KG1 (cell line): ENCODE measurements around the gene CD151.

Experiments
- DNase-seq: peaks from one replicate; lab custom pipeline; 2025; lab: John Stamatoyannopoulos, UW

The CD151 gene

DNA sequence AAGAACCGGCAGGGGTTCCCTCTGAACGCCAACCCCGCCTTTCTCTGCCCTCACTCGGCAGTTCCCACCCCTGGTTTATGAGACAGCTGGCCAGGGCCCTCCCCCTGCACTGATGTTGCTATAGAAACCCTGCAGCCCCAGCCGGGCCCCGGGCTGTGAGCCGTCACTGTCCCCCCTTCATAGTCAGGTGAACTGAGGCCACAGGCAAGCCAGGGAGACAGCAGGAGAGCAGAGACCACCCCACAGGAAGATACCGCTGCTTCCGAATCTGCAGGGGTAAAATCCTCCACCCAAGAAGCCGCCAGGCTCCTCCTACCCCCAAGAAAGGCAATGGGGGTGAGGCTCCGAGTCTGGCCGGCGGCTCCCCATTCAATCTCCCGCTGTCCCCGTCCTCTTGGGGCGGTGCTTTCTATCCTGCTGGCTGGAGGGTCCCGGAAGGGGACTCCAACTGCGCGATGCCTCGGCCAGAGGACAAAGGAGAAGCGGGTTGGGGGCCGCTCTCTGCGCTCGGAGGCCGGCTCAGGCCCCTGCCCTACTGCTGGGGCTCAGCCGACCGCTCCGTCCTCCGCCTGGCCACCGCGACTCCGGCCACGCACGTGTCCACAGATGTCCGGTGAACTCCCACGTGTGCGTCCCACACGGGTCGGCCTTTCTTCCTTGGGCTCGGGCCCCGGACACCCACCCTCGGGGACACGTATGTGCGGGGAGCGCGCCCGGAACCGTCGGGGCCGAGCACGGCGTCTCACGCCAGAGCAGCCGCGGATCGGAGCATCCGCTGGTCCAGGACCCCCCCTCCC is 35.3 kb upstream of the CD151 start:
- DNase-seq = peak; percentile 50

DNA sequence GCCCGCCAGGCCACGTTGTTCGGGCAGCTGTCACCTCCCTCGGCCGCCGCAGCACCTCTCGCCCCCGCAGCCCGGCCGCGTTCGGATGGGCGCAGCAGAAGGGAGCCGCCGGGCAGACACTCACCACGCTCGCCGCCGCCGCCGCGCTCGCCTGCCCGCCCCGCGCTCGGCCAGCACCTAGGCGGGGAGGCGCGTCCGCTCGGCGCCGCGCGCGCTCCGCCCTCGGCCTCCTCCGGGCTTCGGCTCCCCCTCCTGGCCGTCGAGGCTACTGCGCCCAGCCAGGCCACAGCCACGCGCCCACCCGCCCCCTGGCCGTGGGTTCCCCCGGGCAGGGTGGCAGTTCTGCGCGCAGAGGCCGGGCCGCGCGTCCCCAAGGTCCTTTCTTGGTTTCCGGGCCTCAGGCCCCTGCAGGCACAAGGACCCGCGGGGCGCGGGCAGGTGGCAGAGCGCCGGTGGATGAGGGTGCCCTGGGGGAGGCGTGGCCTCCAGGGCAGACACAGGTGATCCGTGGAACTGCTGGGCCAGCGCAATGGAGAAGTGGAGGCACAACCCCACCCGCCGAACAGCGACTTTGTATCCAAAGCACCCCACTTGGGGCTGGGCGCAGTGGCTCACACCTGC is 34.5 kb upstream of the CD151 start, which contains the start of gene SLC25A22:
SLC25A22 (minus strand) TSS at position 189 of the 621 bp plus-strand sequence. CDS start 3,275 bp downstream, outside the sequence.
- DNase-seq = peak; percentile 73

DNA sequence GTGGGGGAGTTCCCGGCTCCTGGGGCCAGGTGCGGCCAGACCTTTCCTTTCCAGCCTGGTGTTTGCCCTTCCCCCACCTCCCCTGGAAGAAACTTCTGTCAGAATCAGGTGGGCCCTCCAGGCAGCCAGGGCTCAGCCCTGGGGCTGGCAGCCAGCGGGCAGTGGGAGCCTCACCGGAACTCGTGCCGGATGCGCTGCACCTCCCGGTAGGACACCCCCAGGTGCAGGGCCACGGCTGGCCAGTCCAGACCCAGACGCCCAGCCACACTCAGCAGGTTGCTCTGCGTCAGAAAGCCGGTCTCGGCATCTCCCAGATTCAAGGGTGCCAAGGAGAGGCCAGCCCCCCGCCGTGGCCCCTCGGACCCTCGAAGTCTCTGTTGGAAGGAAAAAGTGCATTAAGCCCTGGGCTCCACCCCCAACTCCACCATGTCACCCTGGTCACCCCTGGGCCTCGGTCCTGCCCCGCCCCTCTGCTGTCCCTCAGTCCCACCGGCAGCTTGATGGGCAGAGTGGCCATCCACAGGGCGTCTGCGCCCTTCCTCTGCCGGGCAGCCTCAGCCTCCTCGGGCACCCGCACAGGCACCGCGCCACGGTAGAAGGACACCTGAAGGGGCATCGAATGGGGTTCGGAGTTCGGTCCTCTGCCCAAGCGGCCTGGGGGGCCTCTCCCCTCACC is 33.0 kb upstream of the CD151 start:
- no peak for DNase-seq

DNA sequence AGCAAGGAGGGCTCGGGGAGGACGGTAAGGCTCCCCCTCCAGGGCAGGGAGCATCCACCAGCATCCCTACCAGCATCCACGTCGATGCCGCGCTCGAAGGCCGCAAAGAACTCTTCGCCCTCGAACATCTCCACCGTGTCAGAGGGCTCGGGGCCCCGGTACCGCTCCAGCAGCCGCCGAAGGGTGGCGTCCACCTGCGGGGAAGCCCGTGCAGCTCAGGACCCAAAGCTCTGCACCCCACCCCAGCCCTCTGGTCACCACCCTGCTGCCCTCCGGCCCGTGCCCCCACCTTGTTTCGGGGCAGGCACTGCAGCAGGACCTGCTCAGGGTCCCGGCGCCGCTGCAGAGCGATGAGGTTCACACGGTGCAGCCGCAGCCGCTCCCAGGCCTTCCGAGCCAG is 32.3 kb upstream of the CD151 start:
- no peak for DNase-seq

DNA sequence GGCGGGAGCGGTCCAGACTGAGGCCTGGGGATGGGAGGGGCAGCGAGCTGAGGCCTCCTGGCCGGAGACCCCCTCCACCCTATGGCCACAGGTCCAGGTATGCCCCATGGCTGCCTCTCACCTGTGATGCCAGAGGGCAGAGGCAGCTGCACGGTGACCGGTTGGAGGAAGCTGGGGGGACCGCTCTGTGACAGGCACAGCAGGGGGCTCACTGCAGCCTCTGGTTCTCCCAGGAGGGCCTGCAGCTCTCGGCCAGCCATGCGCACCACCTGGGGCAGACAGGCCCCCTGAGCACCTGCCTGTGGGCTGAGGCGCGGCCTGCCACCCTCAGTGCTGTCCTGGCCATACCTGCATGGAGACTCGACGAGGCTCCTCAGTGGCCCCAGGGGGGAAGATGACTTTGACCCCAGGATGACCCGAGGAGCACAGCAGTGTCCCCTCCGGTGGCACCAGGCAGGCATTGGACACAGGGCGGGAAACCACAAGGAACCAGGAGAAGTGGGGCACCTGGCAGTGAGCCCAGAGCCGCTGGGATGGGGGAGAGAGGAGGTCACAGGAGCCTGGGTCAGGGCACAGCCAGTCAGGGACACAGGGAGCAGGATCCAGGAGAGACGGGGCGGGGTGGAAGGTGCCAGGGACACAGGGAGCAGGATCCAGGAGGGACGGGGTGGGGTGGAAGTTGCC is 31.5 kb upstream of the CD151 start:
- DNase-seq = no peak

DNA sequence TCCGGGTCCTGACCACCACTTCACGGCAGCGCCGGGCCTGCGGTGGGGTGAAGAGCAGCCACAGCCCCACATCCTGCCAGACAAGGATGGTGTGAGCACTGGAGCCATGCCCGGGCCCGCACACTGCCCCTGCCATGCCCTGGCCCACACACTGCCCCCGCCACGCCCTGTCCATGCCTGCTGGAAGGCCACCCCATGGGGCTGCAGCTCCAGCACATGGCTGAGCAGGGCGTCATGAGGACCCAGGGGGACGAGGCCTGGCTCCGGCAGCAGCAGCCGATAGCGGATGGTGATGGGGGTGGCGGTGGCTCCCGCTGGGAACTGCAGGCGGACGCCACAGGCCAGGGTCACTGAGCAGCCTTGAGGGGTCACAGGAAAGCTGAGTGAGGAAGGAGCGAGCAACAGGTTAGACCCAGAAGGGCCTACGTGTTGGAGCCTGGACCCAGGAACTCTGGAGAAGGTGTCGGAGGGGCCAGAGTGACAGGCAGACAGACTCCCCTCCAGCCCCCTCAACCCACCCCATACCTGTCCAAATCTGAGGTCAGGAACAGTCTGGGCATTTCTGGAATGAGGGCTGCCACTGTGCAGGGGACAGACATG is 30.6 kb upstream of the CD151 start:
- DNase-seq = no peak

DNA sequence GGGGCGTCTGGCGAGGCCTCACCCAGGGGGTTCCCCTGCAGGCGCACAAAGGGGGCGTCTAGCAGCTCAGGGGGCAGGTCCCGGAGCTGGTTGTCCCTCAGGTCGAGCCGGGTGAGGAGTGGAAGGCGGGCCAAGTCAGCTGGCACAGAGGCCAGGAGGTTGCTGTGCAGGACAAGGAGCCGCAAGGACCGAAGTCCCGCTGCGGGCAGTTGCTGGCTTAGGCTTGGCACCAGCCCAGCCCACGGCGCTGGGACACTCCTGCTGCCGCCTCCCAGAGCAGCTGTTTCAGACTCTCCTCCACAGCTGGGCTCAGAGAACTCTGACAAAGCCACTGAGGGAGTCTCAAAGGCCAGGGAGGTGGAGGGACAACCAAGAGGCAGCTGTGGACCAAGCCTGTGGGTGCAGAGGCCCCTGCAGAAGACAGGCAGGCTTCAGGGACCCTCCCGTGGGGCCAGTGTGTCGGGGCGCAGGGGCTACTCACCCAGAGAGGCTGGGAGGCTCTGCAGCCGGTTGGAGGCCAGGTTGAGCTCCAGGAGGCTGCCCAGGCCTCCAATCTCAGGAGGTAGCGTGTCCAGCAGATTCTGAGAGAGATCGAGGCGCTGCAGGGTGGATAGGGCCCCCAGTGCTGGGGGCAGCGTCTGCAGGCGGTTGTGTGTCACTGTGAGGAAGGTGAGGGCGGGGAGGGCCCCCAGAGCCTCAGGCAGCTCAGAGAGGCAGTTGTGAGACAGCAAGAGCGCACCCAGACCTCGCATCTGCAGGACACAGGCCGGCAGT is 29.9 kb upstream of the CD151 start:
- DNase-seq = no peak

DNA sequence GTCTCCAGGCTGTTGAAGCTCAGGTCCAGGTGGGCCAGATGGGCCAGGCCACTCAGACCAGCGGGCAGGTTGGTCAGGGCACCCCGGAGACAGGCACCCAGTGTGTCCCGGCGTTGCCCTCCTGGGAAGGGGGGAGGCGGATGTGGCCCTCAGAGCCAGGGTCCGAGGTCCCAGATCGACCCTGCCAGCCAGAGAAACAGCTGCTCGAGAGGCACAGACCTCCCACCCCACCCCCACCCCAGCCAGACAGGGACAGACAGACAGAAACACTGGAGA is 29.3 kb upstream of the CD151 start:
- no peak for DNase-seq

DNA sequence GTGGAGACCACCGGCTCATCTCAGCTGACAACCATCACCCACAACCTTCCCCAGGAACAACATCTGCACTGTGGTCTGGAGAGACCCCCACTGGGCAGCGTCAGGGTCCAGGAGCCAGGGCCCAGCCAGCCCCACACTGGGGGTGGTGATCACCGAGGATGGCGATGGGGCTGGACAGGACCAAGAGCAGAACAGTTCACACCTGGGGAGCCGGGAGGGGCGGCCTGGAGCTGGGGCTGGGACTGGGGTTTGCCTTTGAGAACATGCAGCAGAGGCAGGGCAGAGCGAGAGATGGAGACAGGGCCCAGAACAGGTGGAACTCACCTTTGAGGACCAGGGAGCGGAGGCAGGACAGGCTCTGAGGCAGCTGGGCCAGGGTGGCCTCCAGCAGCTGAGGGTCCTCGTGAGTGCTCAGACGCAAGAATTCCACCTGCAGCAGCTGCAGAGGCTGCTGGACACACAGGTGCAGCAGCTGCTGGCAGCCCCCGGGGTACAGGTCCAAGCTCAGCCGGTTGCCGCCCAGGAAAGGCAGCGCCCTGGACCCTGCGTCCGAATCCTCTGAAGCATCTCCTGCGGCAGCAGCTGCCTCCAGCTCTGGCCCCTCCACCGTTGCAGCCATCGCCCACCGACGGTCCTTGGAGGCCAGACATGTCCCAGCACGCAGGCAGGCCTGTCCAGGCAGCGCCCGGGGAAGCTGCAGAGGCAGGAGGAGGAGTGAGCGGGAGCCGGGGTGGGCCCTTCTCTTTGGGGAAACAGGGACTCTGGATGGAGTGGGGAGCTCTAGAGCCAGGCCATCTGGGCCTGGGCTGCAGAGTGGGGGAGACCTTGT is 28.8 kb upstream of the CD151 start:
- no peak for DNase-seq

DNA sequence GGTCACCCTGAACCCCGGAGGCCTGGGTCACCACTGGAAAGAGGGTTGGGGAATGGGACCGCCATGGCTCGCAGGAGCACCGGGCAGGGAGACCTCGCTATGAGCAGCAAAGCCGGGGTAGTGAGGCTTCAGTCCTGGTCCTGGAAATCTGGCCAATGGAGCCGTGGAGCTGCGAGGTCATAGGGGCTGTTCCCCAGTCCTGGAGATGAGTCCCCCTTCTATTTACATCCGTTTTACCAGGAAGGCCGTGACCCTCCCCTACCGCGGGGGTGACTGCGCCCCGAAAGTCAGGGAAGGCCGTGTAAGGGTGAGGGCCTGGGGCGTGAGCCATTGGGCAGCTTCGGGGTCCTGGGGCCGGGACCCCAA is 28.2 kb upstream of the CD151 start:
- DNase-seq = no peak

DNA sequence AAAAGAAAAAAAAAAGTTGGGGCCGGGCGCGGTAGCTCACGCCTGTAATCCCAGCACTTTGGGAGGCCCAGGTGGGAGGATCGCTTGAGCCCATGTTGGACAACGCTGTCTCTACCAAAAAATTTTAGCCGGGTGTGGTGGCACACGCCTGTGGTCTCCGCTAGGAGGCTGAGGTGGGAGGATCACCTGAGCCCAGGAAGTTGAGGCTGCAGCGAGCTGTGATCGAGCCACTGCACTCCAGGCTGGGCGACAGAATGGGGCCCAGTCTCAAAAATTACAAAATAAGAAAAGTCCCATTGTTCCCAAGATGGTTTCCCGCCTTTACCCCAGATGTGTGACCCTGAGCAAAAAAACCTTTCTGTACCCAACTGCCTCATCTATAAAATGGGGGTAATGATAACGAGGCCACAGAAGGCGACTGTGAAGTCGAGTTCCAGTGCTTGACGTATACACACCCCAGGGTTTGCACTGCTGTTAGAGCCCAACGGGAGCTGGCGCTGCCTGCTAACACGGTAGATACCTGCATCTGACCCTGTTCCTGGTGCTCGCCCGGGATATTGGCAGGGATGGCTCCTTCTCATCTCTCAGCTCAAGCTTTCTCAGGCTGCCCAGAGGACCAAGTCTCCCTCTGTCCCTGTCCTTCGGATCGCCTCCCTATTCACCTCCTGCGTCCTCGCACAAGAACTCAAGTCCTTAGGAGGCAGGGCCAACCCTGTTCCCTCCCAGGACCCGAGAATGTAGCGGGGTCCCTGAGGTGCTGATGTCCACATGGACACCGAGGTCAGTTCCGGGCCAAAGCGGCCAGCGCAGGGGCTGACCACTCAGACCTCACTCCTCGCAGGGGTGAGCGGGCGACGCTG is 24.1 kb upstream of the CD151 start:
- DNase-seq = no peak

DNA sequence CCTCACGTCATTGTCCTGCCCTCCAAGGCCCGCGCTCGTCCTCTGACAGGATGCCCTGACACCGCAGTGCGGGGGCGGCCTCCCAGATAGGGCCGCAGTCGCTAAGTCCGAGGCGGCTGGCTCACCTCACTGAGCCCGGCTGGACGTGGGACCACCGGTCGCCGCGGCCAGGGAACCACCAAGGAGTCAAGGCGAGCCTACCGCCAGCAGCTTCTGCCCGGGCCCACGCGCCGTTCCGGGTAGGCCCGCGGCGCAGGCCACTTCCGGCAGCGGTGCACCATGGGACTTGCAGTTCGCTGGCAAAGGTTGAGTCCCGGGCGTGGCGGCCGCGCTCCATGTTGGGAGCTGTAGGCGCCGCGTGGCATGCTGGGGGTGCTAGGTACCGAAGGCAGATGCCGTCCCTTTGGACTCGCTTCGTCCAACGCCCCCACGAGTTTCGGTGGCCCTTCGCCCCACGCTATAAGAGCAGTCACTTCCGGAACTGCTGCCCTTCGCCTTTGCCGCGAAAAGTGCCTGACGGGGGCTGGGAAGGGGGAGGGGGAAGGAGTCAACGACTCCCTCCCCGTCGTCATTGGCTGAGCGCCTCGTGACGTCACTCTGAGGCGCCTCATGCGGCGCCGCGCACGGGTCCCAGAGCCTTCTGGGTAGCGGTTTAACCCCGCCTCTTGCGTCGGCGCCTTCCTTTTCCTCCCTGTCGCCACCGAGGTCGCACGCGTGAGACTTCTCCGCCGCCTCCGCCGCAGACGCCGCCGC is 23.3 kb upstream of the CD151 start, which contains the start of gene RPLP2:
RPLP2 (plus strand) TSS at position 681 of the 753 bp plus-strand sequence. CDS start 268 bp downstream, outside the sequence.
- DNase-seq = peak; percentile 99

DNA sequence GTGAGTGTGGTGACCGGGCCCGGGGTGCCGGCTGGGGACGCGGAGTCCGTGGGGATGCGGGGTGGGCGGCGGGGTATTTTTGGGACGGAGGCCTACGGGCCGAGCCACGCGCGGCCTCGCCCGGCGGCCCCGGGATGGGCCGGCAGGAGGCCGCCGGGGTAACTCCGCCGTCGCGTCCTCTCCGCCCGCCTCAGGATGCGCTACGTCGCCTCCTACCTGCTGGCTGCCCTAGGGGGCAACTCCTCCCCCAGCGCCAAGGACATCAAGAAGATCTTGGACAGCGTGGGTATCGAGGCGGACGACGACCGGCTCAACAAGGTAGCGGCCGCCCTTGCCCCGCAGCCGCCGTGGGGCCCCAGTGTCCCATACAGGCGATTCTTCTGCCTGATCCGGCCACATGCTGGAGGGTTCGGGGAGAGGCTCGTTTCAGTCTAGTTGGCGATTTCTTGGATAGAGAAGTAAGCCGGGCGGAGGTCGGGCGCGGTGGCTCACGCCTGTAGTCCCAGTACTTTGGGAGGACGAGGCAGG is 22.6 kb upstream of the CD151 start:
- DNase-seq = no peak

DNA sequence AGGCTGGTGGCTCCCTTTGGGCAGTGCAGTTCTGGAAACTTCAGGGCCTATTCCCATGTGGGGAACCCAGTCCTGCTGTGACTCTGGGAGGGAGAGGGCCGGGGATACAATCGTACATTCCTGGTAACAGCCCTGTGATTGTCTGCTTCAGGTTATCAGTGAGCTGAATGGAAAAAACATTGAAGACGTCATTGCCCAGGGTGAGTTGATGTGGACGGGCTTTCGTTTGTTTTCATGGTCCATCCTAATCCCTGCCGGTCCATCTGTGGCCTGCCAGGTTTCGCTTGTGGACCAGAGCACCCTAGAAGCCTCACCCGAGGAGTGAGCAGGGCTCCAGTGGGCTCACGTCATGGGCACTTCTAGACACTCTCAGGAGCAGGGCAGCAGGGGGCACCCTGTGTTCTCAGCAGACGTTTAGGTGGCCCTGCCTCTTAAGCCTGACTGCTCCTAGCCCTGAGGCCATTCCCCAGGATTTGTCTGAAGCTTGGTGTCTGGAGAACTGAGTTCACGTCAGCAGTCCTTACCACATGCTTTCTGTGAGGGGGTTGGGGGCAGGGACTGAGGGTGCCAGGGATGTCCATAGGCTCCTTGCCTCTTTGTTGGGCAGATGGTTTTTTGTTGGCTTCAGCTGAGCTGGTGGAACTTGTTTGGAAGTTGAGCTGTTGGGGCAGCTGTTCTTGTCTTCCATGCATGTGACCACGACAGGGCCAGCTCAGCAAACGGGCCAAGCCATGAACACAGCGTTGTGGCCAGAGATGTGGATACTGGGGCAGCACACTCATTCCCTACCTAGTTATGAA is 21.1 kb upstream of the CD151 start:
- DNase-seq = no peak

DNA sequence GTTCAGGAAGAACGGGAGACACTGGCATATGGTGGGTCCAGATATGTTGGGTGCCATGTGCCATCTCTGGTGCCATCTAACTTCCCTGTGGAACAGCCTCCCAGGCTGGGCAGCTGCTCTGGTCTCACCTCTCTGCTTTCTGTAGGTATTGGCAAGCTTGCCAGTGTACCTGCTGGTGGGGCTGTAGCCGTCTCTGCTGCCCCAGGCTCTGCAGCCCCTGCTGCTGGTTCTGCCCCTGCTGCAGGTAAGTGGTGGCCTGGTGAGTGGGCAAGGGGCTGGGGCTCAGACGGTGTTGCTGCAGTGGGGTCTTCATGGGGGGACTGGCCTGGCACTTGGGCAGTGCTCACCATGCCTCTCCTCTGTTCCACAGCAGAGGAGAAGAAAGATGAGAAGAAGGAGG is 20.4 kb upstream of the CD151 start:
- DNase-seq = no peak

DNA sequence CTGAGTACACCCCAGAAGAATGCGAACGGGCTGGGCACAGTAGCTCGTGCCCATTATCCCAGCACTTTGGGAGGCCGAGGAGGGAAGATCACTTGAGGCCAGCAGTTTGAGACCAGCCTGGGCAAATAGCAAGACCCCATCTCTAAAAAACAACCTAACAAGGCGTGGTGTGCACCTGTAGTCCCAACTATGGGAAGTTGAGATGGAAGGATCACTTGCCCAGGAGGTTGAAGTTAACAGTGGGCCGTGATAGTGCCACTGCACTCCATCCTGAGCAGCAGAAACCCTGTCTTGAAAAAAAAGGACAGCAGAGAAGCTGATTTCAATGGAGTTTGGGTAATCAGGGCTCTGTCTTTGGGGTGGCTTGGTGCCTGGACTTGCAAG is 19.7 kb upstream of the CD151 start:
- DNase-seq = no peak

DNA sequence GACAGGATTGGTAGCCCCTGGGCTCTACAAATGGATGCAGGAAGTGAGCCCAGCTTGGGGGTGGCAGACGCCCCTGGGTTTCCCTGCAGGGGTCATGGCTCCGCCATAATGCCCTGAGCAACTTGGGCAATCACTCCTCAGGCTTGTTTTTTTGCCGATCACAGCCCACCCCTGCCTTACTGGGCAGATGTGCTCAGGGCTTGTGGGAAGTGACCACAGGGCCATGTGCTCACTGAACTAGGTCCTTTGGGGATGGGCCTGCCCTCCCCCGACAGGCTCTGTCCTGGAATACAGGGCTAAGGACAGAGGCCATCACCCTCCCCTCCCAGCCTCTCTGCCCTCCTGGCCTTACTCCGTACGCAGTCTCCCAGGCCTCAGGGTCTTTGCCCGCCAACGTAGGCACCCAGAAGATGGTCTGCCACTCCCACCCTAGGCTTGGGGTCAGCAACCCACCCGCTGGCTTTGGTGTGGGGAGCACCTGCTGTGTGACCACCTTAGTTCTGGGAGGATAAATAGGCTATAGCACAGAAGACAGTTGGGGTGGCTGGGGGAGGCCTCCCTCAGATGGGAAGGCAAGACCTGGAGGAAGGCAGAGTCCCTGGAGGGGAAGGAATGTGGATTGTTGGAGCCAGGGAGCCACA is 19.2 kb upstream of the CD151 start:
- no peak for DNase-seq
